GM23338 (cell line): ENCODE measurements around the gene AGBL5. TPM values are rescaled to one million over a fixed set of nuclear protein-coding genes. Genes with fewer than 3 reads are reported as not detected.

Experiments
- ATAC-seq: fragments of 200-7000 bp; cut with Tn5 transposase; 3 replicates; pipeline ENCODE4 v1.9.1; 2020
- DNase-seq: peaks from one replicate; pipeline ENCODE4 v3.0.0-alpha.2; 2015; ENCODE audit warnings: low spot score
- H2AFZ ChIP-seq: fragments of 200-600 bp; sonication (generic); 2 replicates; pipeline ENCODE4 v1.8.0; 2016; ENCODE audit warnings: antibody characterized with exemption, mild to moderate bottlenecking, moderate library complexity
- H3F3A ChIP-seq: fragments of 200-600 bp; sonication (generic); replicated peaks from 2 replicates; pipeline ENCODE4 v1.8.0; 2017; ENCODE audit warnings: antibody characterized with exemption, mixed run types, low read depth
- H3K27ac ChIP-seq: fragments of 200-600 bp; sonication (generic); 2 replicates; pipeline ENCODE4 v1.6.1; 2016; ENCODE audit warnings: low read depth
- H3K27me3 ChIP-seq: fragments of 200-600 bp; sonication (generic); 2 replicates; pipeline ENCODE4 v1.8.0; 2016; ENCODE audit warnings: mild to moderate bottlenecking, mixed run types, moderate library complexity; ENCODE audit not compliant: insufficient read depth
- H3K36me3 ChIP-seq: fragments of 200-600 bp; sonication (generic); 2 replicates; pipeline ENCODE4 v1.8.0; 2016; ENCODE audit warnings: mild to moderate bottlenecking; ENCODE audit not compliant: insufficient read depth
- H3K4me1 ChIP-seq: fragments of 200-600 bp; sonication (generic); 2 replicates; pipeline ENCODE4 v1.8.0; 2016; ENCODE audit warnings: mild to moderate bottlenecking, moderate library complexity; ENCODE audit not compliant: insufficient read depth
- H3K4me2 ChIP-seq: fragments of 200-600 bp; sonication (generic); 2 replicates; pipeline ENCODE4 v1.7.1; 2017; ENCODE audit warnings: mixed run types
- H3K4me3 ChIP-seq: fragments of 200-600 bp; sonication (generic); 2 replicates; pipeline ENCODE4 v1.6.1; 2016; ENCODE audit warnings: mixed run types
- H3K79me2 ChIP-seq: fragments of 200-600 bp; sonication (generic); replicated peaks from 2 replicates; pipeline ENCODE4 v1.8.0; 2017; ENCODE audit warnings: mild to moderate bottlenecking; ENCODE audit not compliant: insufficient read depth
- H3K9me2 ChIP-seq: fragments of 200-600 bp; sonication (generic); 2 replicates; pipeline ENCODE4 v1.8.0; 2017; ENCODE audit not compliant: insufficient read depth
- H4K20me1 ChIP-seq: fragments of 200-600 bp; sonication (generic); replicated peaks from 2 replicates; pipeline ENCODE4 v1.8.0; 2017; ENCODE audit warnings: mild to moderate bottlenecking; ENCODE audit not compliant: insufficient read depth
- H3K27ac Mint-ChIP-seq: 2 replicates; pipeline ENCODE4 v1.8.0; 2020; ENCODE audit warnings: inconsistent platforms, mild to moderate bottlenecking, moderate library complexity, mixed read lengths
- H3K27me3 Mint-ChIP-seq: 3 replicates; pipeline ENCODE4 v1.8.0; 2022; ENCODE audit warnings: low read depth, mild to moderate bottlenecking, moderate library complexity, mixed read lengths, inconsistent platforms; ENCODE audit not compliant: insufficient read depth, poor library complexity
- H3K36me3 Mint-ChIP-seq: 3 replicates; pipeline ENCODE4 v1.8.0; 2021; ENCODE audit warnings: low read depth, mild to moderate bottlenecking, inconsistent platforms, moderate library complexity, mixed read lengths
- H3K4me1 Mint-ChIP-seq: 3 replicates; pipeline ENCODE4 v1.8.0; 2020; ENCODE audit warnings: mild to moderate bottlenecking, inconsistent platforms, mixed read lengths
- H3K4me3 Mint-ChIP-seq: 3 replicates; pipeline ENCODE4 v1.8.0; 2021; ENCODE audit warnings: moderate library complexity, mild to moderate bottlenecking, inconsistent platforms, mixed read lengths
- H3K9me3 Mint-ChIP-seq: 3 replicates; pipeline ENCODE4 v1.8.0; 2020; ENCODE audit warnings: moderate library complexity, mild to moderate bottlenecking, inconsistent platforms, mixed read lengths
- CREB1 ChIP-seq: fragments of 250-450 bp; sonication (Bioruptor Pico); IDR thresholded peaks from 2 replicates; pipeline ENCODE4 v1.5.0; 2020; ENCODE audit warnings: low read depth, mild to moderate bottlenecking, moderate library complexity
- EZH2 ChIP-seq: fragments of 200-600 bp; sonication (generic); IDR thresholded peaks from one replicate; pipeline ENCODE4 v1.8.0; 2017; ENCODE audit warnings: antibody characterized with exemption, mild to moderate bottlenecking, low read depth; ENCODE audit not compliant: unreplicated experiment
- EZH2phosphoT487 ChIP-seq: fragments of 200-600 bp; sonication (generic); IDR thresholded peaks from one replicate; pipeline ENCODE4 v1.8.1; 2018; ENCODE audit warnings: antibody characterized with exemption; ENCODE audit not compliant: unreplicated experiment
- JUNB ChIP-seq: IDR thresholded peaks from one replicate; pipeline ENCODE4 v1.6.1; 2016; ENCODE audit warnings: antibody characterized with exemption; ENCODE audit not compliant: unreplicated experiment
- NANOG ChIP-seq: IDR thresholded peaks from 2 replicates; pipeline ENCODE4 v1.6.1; 2016; ENCODE audit warnings: antibody characterized with exemption, borderline replicate concordance
- POLR2AphosphoS5 ChIP-seq: IDR thresholded peaks from 2 replicates; pipeline ENCODE4 v1.6.1; 2016; ENCODE audit warnings: antibody characterized with exemption, low read depth
- STAT1 ChIP-seq: IDR thresholded peaks from one replicate; pipeline ENCODE4 v1.6.1; 2016; ENCODE audit warnings: antibody characterized with exemption; ENCODE audit not compliant: unreplicated experiment
- ZNF114 ChIP-seq: fragments of 250-450 bp; sonication (Bioruptor Pico); IDR thresholded peaks from 2 replicates; pipeline ENCODE4 v1.5.0; 2020; ENCODE audit warnings: mild to moderate bottlenecking, moderate library complexity
- polyA plus RNA-seq: library from polyadenylated mRNA; unstranded; fragments of >200 nt; fragmentation: Nextera tagmentation; extraction: Ambion mirVana; gene quantifications from 2 replicates; pipeline ENCODE4 v1.2.1, GENCODE V29; 2016
- total RNA-seq: library from RNA; depleted of rRNA; stranded (reverse); fragments of >200 nt; shearing (Covaris generic); gene quantifications from 2 replicates; pipeline ENCODE4 v1.2.3, GENCODE V29; 2014
- TF ChIP-seq, protein P1 (sequence below): fragments of 250-450 bp; sonication (Bioruptor Pico); IDR thresholded peaks from 2 replicates; pipeline ENCODE4 v1.5.0; 2020; ENCODE audit warnings: mild to moderate bottlenecking, moderate library complexity
- TF ChIP-seq, protein P2 (sequence below), 2 experiments: fragments of 200-600 bp in 1 of 2; sonication (generic) in 1 of 2; conservative IDR thresholded peaks; 2 replicates each; pipeline versions ENCODE4 v1.5.1 to v1.6.1; 2016 to 2017; ENCODE audit warnings: antibody characterized with exemption in 2 of 2, low read depth in 2 of 2, mild to moderate bottlenecking in 2 of 2, moderate library complexity in 1 of 2
- TF ChIP-seq, protein P3 (sequence below): IDR thresholded peaks from 2 replicates; pipeline ENCODE4 v1.6.1; 2016; ENCODE audit warnings: antibody characterized with exemption

Gene AGBL5
- total and polyA plus RNA-seq, 2 experiments from 2014 or later = 17.9 to 31.3 TPM

DNA sequence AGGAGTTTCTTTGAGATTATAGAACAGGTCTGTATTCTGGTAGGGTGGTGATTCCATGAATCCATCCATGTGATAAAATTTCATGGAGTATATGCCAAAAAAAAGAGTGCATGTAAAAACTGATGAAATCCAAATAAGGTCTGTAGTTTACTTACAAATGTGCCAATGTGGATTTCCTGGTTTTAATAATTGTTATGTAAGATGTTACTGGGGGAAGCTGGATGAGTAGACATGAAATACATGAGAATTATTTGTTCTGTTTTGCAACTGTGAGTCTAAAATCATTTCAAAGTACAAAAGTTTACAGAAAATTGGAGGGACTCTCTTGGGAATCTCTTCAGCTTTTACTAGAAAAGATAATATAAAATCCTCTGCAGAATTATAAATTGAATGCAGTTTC, 42.4 kb upstream of the AGBL5 start (continued):
- TF ChIP-seq, protein P1, sequence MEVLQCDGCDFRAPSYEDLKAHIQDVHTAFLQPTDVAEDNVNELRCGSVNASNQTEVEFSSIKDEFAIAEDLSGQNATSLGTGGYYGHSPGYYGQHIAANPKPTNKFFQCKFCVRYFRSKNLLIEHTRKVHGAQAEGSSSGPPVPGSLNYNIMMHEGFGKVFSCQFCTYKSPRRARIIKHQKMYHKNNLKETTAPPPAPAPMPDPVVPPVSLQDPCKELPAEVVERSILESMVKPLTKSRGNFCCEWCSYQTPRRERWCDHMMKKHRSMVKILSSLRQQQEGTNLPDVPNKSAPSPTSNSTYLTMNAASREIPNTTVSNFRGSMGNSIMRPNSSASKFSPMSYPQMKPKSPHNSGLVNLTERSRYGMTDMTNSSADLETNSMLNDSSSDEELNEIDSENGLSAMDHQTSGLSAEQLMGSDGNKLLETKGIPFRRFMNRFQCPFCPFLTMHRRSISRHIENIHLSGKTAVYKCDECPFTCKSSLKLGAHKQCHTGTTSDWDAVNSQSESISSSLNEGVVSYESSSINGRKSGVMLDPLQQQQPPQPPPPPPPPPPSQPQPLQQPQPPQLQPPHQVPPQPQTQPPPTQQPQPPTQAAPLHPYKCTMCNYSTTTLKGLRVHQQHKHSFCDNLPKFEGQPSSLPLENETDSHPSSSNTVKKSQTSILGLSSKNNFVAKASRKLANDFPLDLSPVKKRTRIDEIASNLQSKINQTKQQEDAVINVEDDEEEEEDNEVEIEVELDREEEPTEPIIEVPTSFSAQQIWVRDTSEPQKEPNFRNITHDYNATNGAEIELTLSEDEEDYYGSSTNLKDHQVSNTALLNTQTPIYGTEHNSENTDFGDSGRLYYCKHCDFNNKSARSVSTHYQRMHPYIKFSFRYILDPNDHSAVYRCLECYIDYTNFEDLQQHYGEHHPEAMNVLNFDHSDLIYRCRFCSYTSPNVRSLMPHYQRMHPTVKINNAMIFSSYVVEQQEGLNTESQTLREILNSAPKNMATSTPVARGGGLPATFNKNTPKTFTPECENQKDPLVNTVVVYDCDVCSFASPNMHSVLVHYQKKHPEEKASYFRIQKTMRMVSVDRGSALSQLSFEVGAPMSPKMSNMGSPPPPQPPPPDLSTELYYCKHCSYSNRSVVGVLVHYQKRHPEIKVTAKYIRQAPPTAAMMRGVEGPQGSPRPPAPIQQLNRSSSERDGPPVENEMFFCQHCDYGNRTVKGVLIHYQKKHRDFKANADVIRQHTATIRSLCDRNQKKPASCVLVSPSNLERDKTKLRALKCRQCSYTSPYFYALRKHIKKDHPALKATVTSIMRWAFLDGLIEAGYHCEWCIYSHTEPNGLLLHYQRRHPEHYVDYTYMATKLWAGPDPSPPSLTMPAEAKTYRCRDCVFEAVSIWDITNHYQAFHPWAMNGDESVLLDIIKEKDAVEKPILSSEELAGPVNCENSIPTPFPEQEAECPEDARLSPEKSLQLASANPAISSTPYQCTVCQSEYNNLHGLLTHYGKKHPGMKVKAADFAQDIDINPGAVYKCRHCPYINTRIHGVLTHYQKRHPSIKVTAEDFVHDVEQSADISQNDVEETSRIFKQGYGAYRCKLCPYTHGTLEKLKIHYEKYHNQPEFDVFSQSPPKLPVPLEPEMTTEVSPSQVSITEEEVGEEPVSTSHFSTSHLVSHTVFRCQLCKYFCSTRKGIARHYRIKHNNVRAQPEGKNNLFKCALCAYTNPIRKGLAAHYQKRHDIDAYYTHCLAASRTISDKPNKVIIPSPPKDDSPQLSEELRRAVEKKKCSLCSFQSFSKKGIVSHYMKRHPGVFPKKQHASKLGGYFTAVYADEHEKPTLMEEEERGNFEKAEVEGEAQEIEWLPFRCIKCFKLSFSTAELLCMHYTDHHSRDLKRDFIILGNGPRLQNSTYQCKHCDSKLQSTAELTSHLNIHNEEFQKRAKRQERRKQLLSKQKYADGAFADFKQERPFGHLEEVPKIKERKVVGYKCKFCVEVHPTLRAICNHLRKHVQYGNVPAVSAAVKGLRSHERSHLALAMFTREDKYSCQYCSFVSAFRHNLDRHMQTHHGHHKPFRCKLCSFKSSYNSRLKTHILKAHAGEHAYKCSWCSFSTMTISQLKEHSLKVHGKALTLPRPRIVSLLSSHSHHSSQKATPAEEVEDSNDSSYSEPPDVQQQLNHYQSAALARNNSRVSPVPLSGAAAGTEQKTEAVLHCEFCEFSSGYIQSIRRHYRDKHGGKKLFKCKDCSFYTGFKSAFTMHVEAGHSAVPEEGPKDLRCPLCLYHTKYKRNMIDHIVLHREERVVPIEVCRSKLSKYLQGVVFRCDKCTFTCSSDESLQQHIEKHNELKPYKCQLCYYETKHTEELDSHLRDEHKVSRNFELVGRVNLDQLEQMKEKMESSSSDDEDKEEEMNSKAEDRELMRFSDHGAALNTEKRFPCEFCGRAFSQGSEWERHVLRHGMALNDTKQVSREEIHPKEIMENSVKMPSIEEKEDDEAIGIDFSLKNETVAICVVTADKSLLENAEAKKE (CRISPR knock-in tag) = no peak

DNA sequence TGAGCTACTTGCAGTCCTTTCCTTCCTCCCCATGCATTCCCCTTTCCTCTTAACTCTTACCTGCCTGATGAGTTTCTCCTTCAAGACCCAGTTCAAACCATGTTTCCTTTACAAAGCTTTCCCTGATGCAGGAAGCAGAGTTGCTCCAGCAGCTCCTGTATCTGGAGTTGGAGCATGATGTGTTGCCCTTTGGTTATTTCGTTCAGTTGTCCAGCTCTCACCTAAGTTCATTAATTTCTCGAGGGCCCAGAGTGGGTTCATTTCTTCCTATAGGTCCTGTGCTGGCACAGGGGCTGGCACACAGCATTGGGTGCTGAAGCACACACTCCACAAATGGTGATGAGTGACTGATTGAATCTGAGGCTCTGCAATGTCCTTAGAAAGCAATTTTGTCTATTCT, 41.8 kb upstream of the AGBL5 start:
- Histone ChIP-seq H3K27me3 (no peaks in the 10 kb centered on the region), H3F3A (no peaks in the 10 kb centered on the region), H3K4me1 (no peaks in the 10 kb centered on the region), H3K4me3 (no peak overlapping the region), H3K4me2 (no peak overlapping the region), H4K20me1 (0 out of 2 replicates have a peak, but pooled peaks cover 3% of the 10 kb centered on the region), H3K79me2 (no peaks in the 10 kb centered on the region), H3K9me2 (no peaks in the 10 kb centered on the region), H2AFZ (no peak overlapping the region), H3K27ac (no peak overlapping the region), H3K36me3 (no peaks in the 10 kb centered on the region)
- peaks cover 27% of the 10 kb centered on the region for H3K9me3 Mint-ChIP-seq
- DNase-seq = no peak
- H3K4me1 Mint-ChIP-seq = peaks cover 3% of the 10 kb centered on the region; the same call in 1 of the 3 replicates
- no peak for ATAC-seq
- H3K27me3 Mint-ChIP-seq = peaks cover 5% of the 10 kb centered on the region
- H3K27ac Mint-ChIP-seq = no peak overlapping the region
- H3K4me3 Mint-ChIP-seq = no peak overlapping the region; the same call in 2 of the 3 replicates
- peaks cover 24% of the 10 kb centered on the region for H3K36me3 Mint-ChIP-seq
- TF ChIP-seq JUNB (no peak), STAT1 (no peak), NANOG (no peak), ZNF114 (CRISPR knock-in tag) (no peak), EZH2phosphoT487 (no peak), EZH2 (no peak), POLR2AphosphoS5 (no peak), CREB1 (CRISPR knock-in tag) (no peak)
- TF ChIP-seq, protein P2, sequence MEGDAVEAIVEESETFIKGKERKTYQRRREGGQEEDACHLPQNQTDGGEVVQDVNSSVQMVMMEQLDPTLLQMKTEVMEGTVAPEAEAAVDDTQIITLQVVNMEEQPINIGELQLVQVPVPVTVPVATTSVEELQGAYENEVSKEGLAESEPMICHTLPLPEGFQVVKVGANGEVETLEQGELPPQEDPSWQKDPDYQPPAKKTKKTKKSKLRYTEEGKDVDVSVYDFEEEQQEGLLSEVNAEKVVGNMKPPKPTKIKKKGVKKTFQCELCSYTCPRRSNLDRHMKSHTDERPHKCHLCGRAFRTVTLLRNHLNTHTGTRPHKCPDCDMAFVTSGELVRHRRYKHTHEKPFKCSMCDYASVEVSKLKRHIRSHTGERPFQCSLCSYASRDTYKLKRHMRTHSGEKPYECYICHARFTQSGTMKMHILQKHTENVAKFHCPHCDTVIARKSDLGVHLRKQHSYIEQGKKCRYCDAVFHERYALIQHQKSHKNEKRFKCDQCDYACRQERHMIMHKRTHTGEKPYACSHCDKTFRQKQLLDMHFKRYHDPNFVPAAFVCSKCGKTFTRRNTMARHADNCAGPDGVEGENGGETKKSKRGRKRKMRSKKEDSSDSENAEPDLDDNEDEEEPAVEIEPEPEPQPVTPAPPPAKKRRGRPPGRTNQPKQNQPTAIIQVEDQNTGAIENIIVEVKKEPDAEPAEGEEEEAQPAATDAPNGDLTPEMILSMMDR (conservative IDR thresholded peaks at IDR 0.05; ENCODE audit: low read depth in 2 of 2) = no peak
- TF ChIP-seq, protein P3, sequence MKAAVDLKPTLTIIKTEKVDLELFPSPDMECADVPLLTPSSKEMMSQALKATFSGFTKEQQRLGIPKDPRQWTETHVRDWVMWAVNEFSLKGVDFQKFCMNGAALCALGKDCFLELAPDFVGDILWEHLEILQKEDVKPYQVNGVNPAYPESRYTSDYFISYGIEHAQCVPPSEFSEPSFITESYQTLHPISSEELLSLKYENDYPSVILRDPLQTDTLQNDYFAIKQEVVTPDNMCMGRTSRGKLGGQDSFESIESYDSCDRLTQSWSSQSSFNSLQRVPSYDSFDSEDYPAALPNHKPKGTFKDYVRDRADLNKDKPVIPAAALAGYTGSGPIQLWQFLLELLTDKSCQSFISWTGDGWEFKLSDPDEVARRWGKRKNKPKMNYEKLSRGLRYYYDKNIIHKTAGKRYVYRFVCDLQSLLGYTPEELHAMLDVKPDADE = no peak
